HG03139 (cell line): ENCODE data around the gene RAI14.

ENCODE experiments used
- ATAC-seq: cut with Tn5 transposase; IDR thresholded peaks from one replicate; pipeline ENCODE4 v1.9.1; 2021; ENCODE audit not compliant: unreplicated experiment

The RAI14 gene

GRCh38 chr5:34674187-34674586, 18.1 kb downstream of the RAI14 start:
- ATAC-seq = no peak

GRCh38 chr5:34675857-34676256, 19.7 kb downstream of the RAI14 start:
- ATAC-seq = no peak

- ATAC-seq = no peak
Observed at GRCh38 chr5:34676416-34676815, 20.3 kb downstream of the RAI14 start.

GRCh38 chr5:34677428-34677827, 21.3 kb downstream of the RAI14 start:
- ATAC-seq = no peak

GRCh38 chr5:34680896-34681295, 24.8 kb downstream of the RAI14 start:
- no peak for ATAC-seq

GRCh38 chr5:34682926-34683623, 26.9 kb downstream of the RAI14 start:
- no peak for ATAC-seq

- no peak for ATAC-seq
Observed at GRCh38 chr5:34684281-34684979, 28.3 kb downstream of the RAI14 start.

- ATAC-seq = no peak
Observed at GRCh38 chr5:34684980-34685352, 28.8 kb downstream of the RAI14 start.

- no peak for ATAC-seq
Observed at GRCh38 chr5:34685485-34686165, 29.5 kb downstream of the RAI14 start.

- no peak for ATAC-seq
Observed at GRCh38 chr5:34686762-34687268, 30.7 kb downstream of the RAI14 start.

- ATAC-seq = no peak
Observed at GRCh38 chr5:34687269-34688011, 31.3 kb downstream of the RAI14 start.

GRCh38 chr5:34688015-34688810, 32.1 kb downstream of the RAI14 start:
- ATAC-seq = no peak

GRCh38 chr5:34690301-34690700, 34.2 kb downstream of the RAI14 start:
- ATAC-seq = no peak

GRCh38 chr5:34690898-34691297, 34.8 kb downstream of the RAI14 start:
- ATAC-seq = no peak

GRCh38 chr5:34691326-34691725, 35.2 kb downstream of the RAI14 start:
- ATAC-seq = no peak

- no peak for ATAC-seq
Observed at GRCh38 chr5:34692786-34693185, 36.7 kb downstream of the RAI14 start.

- ATAC-seq = no peak
Observed at GRCh38 chr5:34694012-34694411, 37.9 kb downstream of the RAI14 start.

- ATAC-seq = no peak
Observed at GRCh38 chr5:34694685-34695084, 38.6 kb downstream of the RAI14 start.

- ATAC-seq = no peak
Observed at GRCh38 chr5:34695275-34696027, 39.3 kb downstream of the RAI14 start.
